ENCODE results near the gene CLN3. TPM values are rescaled to one million over a fixed set of nuclear protein-coding genes. Genes with fewer than 3 reads are reported as not detected.
"Not testable (repeated sequence)": the region's sequence is repeated elsewhere in the genome, so short reads cannot be mapped to it uniquely, and the experiment has no call there.

The CLN3 gene
- polyA plus RNA-seq, 1 donor = 17.4 TPM

- no peak for DNase-seq
Measured at GRCh38 chr16:28494121-28494851, 2.4 kb upstream of the CLN3 start, which contains the start of gene APOBR. TSS of gene APOBR (plus strand) at chr16:28494643. CDS start at chr16:28494682, 39 bp downstream.

DNA sequence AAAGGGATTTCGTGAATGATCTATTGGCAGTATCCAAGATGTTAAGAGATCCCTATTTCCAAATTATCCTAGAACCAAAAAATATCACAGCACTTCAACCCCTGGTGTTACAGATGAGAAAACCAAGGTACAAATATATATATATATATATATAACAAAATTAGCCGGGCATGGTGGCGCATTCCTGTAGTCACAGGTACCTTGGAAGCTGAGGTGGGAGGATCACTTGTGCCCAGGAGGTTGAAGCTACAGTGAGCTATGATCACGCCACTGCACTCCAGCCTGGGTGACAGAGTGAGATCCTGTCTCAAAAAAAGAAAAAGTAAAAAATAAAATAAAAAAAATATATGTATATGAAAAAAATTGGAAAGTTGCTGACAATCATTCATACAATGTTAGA is 637 bp upstream of the CLN3 start:
- DNase-seq = no peak

GRCh38 chr16:28491230-28491969 is 474 bp downstream of the CLN3 start:
- DNase-seq = no peak

DNA sequence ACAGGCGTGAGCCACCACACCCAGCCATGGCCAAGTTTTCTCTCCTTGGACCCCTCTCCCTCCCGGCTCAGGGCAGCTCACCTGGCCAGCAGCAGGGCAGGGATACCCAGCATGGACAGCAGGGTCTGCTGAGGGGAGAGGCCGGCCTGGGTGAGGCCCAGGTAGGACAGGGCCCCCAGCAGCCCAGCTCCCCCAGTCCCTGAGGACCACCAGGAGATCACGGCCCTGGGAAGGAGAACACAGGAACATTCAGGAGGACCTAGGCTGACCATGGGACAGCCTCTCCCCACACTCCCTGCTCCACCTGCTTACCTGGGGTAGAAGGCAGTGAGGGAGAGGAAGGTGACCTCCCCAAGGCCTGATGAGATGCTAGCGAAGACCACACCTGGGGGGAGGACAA is 5.6 kb downstream of the CLN3 start:
- no peak for DNase-seq

DNA sequence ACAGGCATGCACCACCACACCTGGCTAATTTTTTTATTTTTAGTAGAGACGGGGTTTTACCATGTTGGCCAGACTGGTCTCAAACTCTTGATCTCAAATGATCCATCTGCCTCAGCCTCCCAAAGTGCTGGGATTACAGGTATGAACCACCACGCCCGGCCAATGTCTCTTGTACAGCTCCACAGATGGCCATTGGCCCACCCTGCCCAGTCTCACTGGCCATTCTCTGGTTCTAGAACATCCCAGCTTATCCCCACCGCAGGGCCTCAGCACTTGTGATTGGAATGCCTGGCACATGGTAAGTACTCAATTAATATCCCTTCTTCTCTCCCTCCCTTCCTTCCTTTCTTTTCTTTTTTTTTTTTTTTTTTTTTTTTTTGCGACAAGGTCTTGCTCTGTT is 8.5 kb downstream of the CLN3 start:
- DNase-seq = not testable (repeated sequence)

- DNase-seq = no peak
Measured at GRCh38 chr16:28482026-28482425, 9.8 kb downstream of the CLN3 start.

DNA sequence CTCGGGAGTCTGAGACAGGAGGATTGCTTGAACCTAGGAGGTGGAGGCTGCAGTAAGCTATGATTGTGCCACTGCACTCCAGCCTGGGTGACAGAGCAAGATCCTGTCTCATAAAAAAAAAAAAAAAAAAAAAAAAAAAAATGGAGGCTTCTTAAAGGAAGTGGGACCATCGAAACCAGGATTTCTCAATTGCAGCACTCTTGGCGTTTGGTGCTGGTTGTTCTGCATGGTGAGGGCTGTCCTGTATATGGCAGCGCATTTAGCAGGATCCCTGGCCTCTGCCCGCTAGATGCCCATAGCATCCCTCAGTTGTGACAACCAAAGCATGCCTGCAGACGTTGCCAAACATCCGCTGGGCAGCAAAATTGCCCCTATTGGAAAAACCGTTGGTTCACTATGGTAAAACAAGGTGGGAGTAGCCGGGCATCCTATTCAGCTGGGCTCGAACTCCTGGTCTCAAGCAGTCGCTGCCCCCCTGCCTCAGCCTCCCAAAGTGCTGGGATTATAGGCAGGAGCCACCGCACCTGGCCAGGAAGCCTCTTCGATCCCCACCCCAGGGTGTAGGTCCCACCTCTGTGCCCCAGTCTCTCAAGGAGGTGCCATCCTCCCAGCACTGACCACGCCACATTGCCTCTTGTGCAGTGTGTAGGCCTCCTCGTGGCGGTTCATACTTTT is 13.2 kb downstream of the CLN3 start:
- DNase-seq = no peak

DNA sequence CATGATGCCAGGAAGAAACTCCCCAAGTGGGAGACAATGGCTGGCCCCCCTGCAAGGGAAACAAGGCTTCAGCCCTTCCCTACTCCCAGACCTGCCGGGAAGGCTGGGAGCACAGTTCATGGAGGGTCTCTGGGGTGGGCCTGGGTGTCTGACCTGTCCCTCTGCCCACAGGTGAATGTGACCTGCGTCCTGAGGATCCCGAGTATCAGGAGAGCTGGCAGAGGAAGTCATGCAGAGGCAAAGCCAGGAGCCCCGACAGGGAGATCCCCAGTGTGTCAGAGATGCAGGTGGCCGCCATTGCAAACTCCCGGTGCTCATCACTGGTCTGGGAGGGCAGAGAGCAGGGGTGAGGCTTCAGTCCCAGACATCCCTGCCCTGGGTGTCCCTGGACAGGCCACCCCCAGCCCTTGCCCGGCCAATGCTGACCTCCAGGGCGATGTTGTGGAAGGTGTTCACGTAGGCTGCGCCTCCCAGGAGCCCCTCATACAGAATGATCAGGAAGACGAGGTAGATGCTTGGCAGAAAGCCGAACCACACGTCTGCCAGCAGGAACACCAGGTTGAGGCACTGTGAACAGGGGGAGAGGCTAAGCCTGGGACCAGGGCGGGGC is 14.5 kb downstream of the CLN3 start:
- DNase-seq = no peak

DNA sequence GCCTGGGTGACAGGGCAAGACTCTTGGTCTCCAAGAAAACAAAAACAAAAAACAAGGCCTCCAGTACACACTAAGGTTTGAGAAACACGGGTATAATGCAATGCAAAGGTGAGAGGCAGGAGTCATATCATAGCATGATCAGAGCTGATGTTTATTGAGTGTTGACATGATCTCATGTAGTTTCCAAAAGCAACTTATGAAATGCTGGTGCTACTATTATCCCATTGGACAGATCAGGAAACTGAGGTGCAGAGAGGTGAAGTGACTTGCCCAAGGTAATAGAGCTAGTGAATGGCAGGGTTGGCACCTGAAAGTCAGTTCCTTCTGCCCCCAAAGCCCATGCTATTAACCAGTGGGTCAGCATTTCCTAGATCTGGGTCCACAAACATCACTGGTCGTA is 16.7 kb downstream of the CLN3 start:
- no peak for DNase-seq

- DNase-seq = no peak
Measured at GRCh38 chr16:28473714-28474265, 18.1 kb downstream of the CLN3 start.

DNA sequence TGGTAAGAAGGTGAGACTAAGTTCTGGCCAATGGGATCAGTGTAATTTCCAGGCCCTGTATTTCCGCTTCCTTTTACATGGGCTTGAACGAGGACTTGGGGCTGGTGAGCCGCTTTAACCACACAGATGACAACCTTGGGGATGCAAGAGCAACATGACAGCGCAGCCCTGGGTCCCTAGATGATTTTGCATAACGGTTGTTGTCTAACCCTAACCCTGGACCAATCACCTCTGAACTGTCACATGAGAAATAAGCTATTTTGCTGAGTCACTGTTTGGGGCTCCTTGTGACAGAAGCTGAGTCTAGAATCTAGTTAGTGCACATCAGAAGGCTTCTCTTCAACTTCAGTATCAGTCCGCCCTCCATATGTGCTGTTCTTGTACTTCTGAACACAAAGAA is 44.8 kb downstream of the CLN3 start:
- DNase-seq = not testable (repeated sequence)

GRCh38 chr16:28446388-28446787 is 45.5 kb downstream of the CLN3 start:
- not testable (repeated sequence) for DNase-seq

DNA sequence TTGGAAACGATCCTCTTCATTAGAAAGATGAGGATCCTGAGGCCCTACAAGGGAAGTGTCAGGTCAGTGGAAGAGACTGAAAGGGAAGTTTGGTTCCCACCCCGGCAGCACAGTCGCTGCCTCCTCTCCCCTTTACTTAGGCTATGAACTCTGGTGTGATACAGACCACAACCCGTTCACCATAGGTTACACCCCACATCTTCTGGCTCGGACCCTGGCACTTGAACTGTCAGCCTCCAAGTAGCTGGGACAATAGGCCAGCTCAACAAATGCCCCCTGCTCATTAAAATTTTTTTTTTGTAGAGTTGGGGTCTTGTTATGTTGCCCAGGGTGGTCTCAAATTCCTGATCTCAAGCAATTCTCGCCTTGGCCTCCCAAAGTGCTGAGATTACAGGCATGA is 47.9 kb downstream of the CLN3 start:
- DNase-seq = not testable (repeated sequence)

GRCh38 chr16:28438899-28439298 is 53.0 kb downstream of the CLN3 start:
- DNase-seq = not testable (repeated sequence)

DNA sequence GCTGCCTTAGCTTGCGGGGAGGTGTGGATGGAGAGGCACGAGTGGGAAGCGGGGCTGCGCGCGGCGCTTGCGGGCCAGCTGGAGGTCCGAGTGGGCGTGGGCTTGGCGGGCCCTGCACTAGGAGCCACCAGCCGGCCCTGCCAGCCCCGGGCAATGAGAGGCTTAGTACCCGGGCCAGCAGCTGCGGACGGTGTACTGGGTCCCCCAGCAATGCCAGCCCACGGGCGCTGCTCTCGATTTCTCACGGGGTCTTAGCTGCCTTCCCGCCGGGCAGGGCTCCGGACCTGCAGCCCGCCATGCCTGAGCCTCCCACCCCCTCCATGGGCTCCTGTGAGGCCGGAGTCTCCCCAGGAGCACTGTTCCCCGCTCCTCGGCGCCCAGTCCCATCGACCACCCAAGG is 56.5 kb downstream of the CLN3 start:
- DNase-seq = not testable (repeated sequence)

Other genes starting within 250 kb of the CLN3 start
- gene SBK1, start 199.5 kb downstream of the CLN3 start, polyA plus RNA-seq (ENCODE audit: insufficient read length) = 24.7 TPM
- gene NPIPB6, start 128.6 kb downstream of the CLN3 start, polyA plus RNA-seq (ENCODE audit: insufficient read length) = 1.4 TPM
- gene EIF3CL, start 88.2 kb downstream of the CLN3 start, polyA plus RNA-seq (ENCODE audit: insufficient read length) = 105 TPM
- not detected for gene NPIPB7, start 19.7 kb downstream of the CLN3 start, polyA plus RNA-seq (ENCODE audit: insufficient read length)
- gene APOBR, start 2.6 kb upstream of the CLN3 start, polyA plus RNA-seq (ENCODE audit: insufficient read length) = 1.2 TPM
- not detected for gene IL27, start 14.8 kb upstream of the CLN3 start, polyA plus RNA-seq (ENCODE audit: insufficient read length)
- gene NUPR1, start 46.9 kb upstream of the CLN3 start, polyA plus RNA-seq (ENCODE audit: insufficient read length) = 29.7 TPM
- gene SGF29, start 61.8 kb upstream of the CLN3 start, polyA plus RNA-seq (ENCODE audit: insufficient read length) = 19.8 TPM
- 0.96 TPM for gene SULT1A2, start 105.0 kb upstream of the CLN3 start, polyA plus RNA-seq (ENCODE audit: insufficient read length)
- 8.8 TPM for gene SULT1A1, start 118.0 kb upstream of the CLN3 start, polyA plus RNA-seq (ENCODE audit: insufficient read length)
- 2.6 TPM for gene NPIPB8, start 146.0 kb upstream of the CLN3 start, polyA plus RNA-seq (ENCODE audit: insufficient read length)
- gene EIF3C, start 219.4 kb upstream of the CLN3 start, polyA plus RNA-seq (ENCODE audit: insufficient read length) = 599 TPM